HepG2 (cell line): ENCODE results near the gene RHBDD3. TPM values are rescaled to one million over a fixed set of nuclear protein-coding genes. Genes with fewer than 3 reads are reported as not detected.

Source experiments
- ATAC-seq: fragments of 200-7000 bp; cut with Tn5 transposase; 3 replicates; pipeline ENCODE4 v1.9.1; 2020; ENCODE audit warnings: mild to moderate bottlenecking, moderate library complexity
- BruUV-seq: library from RNA; stranded (reverse); fragments of 400-500 nt; replicated peaks from 2 replicates; lab custom pipeline; 2021; lab: Mats Ljungman, UMichigan
- CTCF ChIA-PET: fragments of 300-600 bp; formaldehyde crosslinking; extraction: SDS; loops from one replicate; lab custom pipeline; 2021; ENCODE audit warnings: low total read pairs, inconsistent platforms, low intra/inter-chr PET ratio; lab: Yijun Ruan, JAX
- POLR2A ChIA-PET: fragments of 350-600 bp; sonication (Branson Sonifier 250); formaldehyde crosslinking; loops from one replicate; lab custom pipeline; 2020; ENCODE audit warnings: antibody characterized with exemption, inconsistent platforms; lab: Yijun Ruan, JAX
- DNase-seq: peaks from one replicate; pipeline ENCODE4 v3.0.0-alpha.2; 2015; ENCODE audit warnings: low spot score
- FAIRE-seq: peaks from 3 replicates; lab custom pipeline; 2011; peaks lifted over from hg19 to GRCh38; lab: Jason Lieb, UNC
- H2AFZ ChIP-seq: one replicate; pipeline ENCODE4 v1.6.1; 2011; ENCODE audit warnings: low read length, inconsistent platforms
- H3K27ac ChIP-seq: fragments of 300-600 bp; 3 replicates; pipeline ENCODE4 v1.8.0; 2011; ENCODE audit warnings: mixed run types, mild to moderate bottlenecking, mixed read lengths, low read length, inconsistent platforms; ENCODE audit not compliant: insufficient read depth; ENCODE audit errors: extremely low read length
- H3K27me3 ChIP-seq, 2 experiments: fragments of 200-600 bp in 1 of 2; 2 replicates in 1 of 2; 3 replicates in 1 of 2; pipeline versions ENCODE4 v1.6.0 to v1.8.0; 2011; ENCODE audit warnings: low read length in 2 of 2, mild to moderate bottlenecking in 2 of 2, moderate library complexity in 2 of 2, inconsistent platforms in 1 of 2; ENCODE audit not compliant: insufficient read depth in 2 of 2, control insufficient read depth in 1 of 2
- H3K36me3 ChIP-seq, 2 experiments: fragments of 200-600 bp in 1 of 2; replicated peaks in 1 of 2; 2 replicates in 1 of 2; 3 replicates in 1 of 2; pipeline versions ENCODE4 v1.5.1 to v1.8.0; 2011; ENCODE audit warnings: low read length in 2 of 2, inconsistent platforms in 1 of 2; ENCODE audit not compliant: insufficient read depth in 2 of 2, control insufficient read depth in 1 of 2
- H3K4me1 ChIP-seq: 2 replicates; pipeline ENCODE4 v1.5.1; 2012; ENCODE audit warnings: low read length, inconsistent platforms; ENCODE audit not compliant: insufficient read depth
- H3K4me2 ChIP-seq: 2 replicates; pipeline ENCODE4 v1.6.0; 2011; ENCODE audit warnings: low read depth, low read length, inconsistent platforms
- H3K4me3 ChIP-seq, 3 experiments: fragments of 200-600 bp in 1 of 3; sonication (generic), shearing (Covaris generic) in 1 of 3; replicated peaks in 1 of 3; 2 replicates each; pipeline ENCODE4 v1.5.1; 2011 to 2016; ENCODE audit warnings: low read length in 3 of 3, inconsistent platforms in 2 of 3, low read depth in 2 of 3, mild to moderate bottlenecking in 2 of 3, control low read depth in 1 of 3, mixed read lengths in 1 of 3; ENCODE audit not compliant: insufficient read depth in 1 of 3
- H3K79me2 ChIP-seq: one replicate; pipeline ENCODE4 v1.6.1; 2011; ENCODE audit warnings: low read length, inconsistent platforms; ENCODE audit not compliant: insufficient read depth
- H3K9ac ChIP-seq: 2 replicates; pipeline ENCODE4 v1.6.0; 2011; ENCODE audit warnings: mild to moderate bottlenecking, low read depth, low read length, inconsistent platforms; ENCODE audit not compliant: insufficient read depth
- H3K9me3 ChIP-seq: 2 replicates; pipeline ENCODE4 v1.5.1; 2012; ENCODE audit warnings: mild to moderate bottlenecking, low read length
- H4K20me1 ChIP-seq: 2 replicates; pipeline ENCODE4 v1.6.0; 2011; ENCODE audit warnings: inconsistent platforms, mild to moderate bottlenecking, low read length, moderate library complexity; ENCODE audit not compliant: insufficient read depth
- HHEX ChIP-seq: IDR thresholded peaks from 2 replicates; pipeline ENCODE4 v1.6.1; 2016; ENCODE audit warnings: control low read depth
- JUNB ChIP-seq: sonication (generic); formaldehyde crosslinking; IDR thresholded peaks from 2 replicates; pipeline ENCODE4 v1.8.0; 2022; ENCODE audit warnings: missing genetic modification reagents, mild to moderate bottlenecking, borderline replicate concordance
- MAX ChIP-seq: IDR thresholded peaks from 2 replicates; pipeline ENCODE4 v1.6.1; 2012; ENCODE audit warnings: inconsistent platforms
- SKI ChIP-seq: fragments of 450-650 bp; IDR thresholded peaks from one replicate; pipeline ENCODE4 v1.6.1; 2018; ENCODE audit warnings: mild to moderate bottlenecking; ENCODE audit not compliant: partially characterized antibody
- TERF1 ChIP-seq: sonication (generic); formaldehyde crosslinking; IDR thresholded peaks from 2 replicates; pipeline ENCODE4 v1.8.0; 2022; ENCODE audit warnings: mild to moderate bottlenecking, missing genetic modification reagents, moderate library complexity
- ZKSCAN1 ChIP-seq: fragments of 150-350 bp; IDR thresholded peaks from 2 replicates; pipeline ENCODE4 v1.6.1; 2014; ENCODE audit warnings: low read length
- ZNF142 ChIP-seq: sonication (generic); formaldehyde crosslinking; IDR thresholded peaks from 2 replicates; pipeline ENCODE4 v1.4.0; 2020; ENCODE audit warnings: missing genetic modification reagents
- ZNF512B ChIP-seq: sonication (generic); formaldehyde crosslinking; IDR thresholded peaks from 2 replicates; pipeline ENCODE4 v1.5.1; 2020; ENCODE audit warnings: missing genetic modification reagents, mild to moderate bottlenecking, borderline replicate concordance
- ZNF740 ChIP-seq: sonication (generic); formaldehyde crosslinking; IDR thresholded peaks from 2 replicates; pipeline ENCODE4 v1.4.0; 2020; ENCODE audit warnings: missing genetic modification reagents
- WGBS: methylation state at CpG from one replicate; pipeline ENCODE4 v1.1.6; 2017; ENCODE audit warnings: low lambda C conversion rate; 5-methylcytosine and 5-hydroxymethylcytosine counted together
- in situ Hi-C: cut with HindIII; loops from 2 replicates; pipeline ENCODE4 v1.10.0; 2017; ENCODE audit warnings: low pct_unique_long_range_greater_than_20kb; ENCODE audit not compliant: extremely low pct_ligation_motif_present
- intact Hi-C: fragments of 100-400 bp; cut with micrococcal nuclease; formaldehyde crosslinking; loops from one replicate; pipeline ENCODE4 v1.10.0; 2022; ENCODE audit not compliant: unreplicated experiment
- polyA plus RNA-seq, 8 experiments: library from polyadenylated mRNA; depleted of rRNA in 3 of 8; stranded (reverse) in 7 of 8; unstranded in 1 of 8; fragments of >200 nt; fragmentation: Illumina TruSeq in 4 of 8; extraction: Trizol in 4 of 8; gene quantifications; 2 replicates each; pipeline versions ENCODE4 v1.2.1 to v1.2.3, GENCODE V29; 2011 to 2016; ENCODE audit warnings: low read depth in 4 of 8, missing spikeins in 1 of 8, mixed read lengths in 1 of 8; ENCODE audit not compliant: insufficient read depth in 1 of 8
- total RNA-seq, 5 experiments: library from RNA; depleted of rRNA; stranded (reverse); fragments of >200 nt; fragmentation: Illumina TruSeq; extraction: Trizol; gene quantifications; 2 replicates each; pipeline ENCODE4 v1.2.3, GENCODE V29; 2016; ENCODE audit warnings: low read depth in 1 of 5

The RHBDD3 gene
- total and polyA plus RNA-seq, 2 of the 13 experiments (the other 11 are each of a cell fraction or from before 2014, with no cell fraction given) = 12.1 to 26.7 TPM

GRCh38 chr22:29315286-29316140 lies 47.7 kb upstream of the RHBDD3 start, which contains the start of gene RASL10A:
Gene RASL10A (minus strand): TSS chr22:29315697. CDS start chr22:29315246, 451 bp downstream.
- no peaks in the 10 kb centered on the region; the same call in 1 of the 2 replicates for H4K20me1 ChIP-seq
- ChIA-PET CTCF (no interaction called here), POLR2A (no interaction called here)
- peak within 1 kb of the TSS; percentile 73 for H3K4me2 ChIP-seq
- DNase-seq (no peak), ATAC-seq (peak; percentile 16), FAIRE-seq (no peak)
- in situ Hi-C loops (no loop called here), intact Hi-C loops (no loop called here)
- H3K27me3 ChIP-seq = peaks cover 7 to 41% of the 10 kb centered on the region in 2 experiments
- peak within 1 kb of the TSS; percentile 39 to 70 (median 41); a peak in 5 of 6 replicates for H3K4me3 ChIP-seq
- H3K4me1 ChIP-seq = peaks cover 28% of the 10 kb centered on the region
- WGBS = 7% methylated on average over 18 of the region's 103 CpGs
- BruUV-seq = no TSS peak
- H2AFZ ChIP-seq = no peak within 1 kb of the TSS
- H3K9ac ChIP-seq = no peak within 1 kb of the TSS
- H3K27ac ChIP-seq = no peak within 1 kb of the TSS
- no peaks in the 10 kb centered on the region for H3K9me3 ChIP-seq
- H3K36me3 ChIP-seq = no peaks in the 10 kb centered on the region
- no peaks in the 10 kb centered on the region for H3K79me2 ChIP-seq
- TF ChIP-seq SKI = peak; percentile 18
- TF ChIP-seq ZKSCAN1 = peak; percentile 66; the same call in 1 of the 2 replicates
- peak; percentile 70; the same call in 1 of the 2 replicates for TF ChIP-seq ZNF142 (CRISPR knock-in tag)
- no peak for TF ChIP-seq ZNF512B (CRISPR knock-in tag)
- no peak for TF ChIP-seq HHEX
- 0 out of 2 replicates have a peak, but pooled peaks have one; percentile 20 for TF ChIP-seq ZNF740 (CRISPR knock-in tag)
- no peak for TF ChIP-seq JUNB
- peak; percentile 33; the same call in 1 of the 2 replicates for TF ChIP-seq MAX
- 0 out of 2 replicates have a peak, but pooled peaks have one; percentile 6 for TF ChIP-seq TERF1 (CRISPR knock-in tag)
